Stimulated activated CD8-positive, alpha-beta memory T cell treated with anti-CD3 and anti-CD28 coated beads, Interleukin-15, amount 100 ng/mL, for 4 hours (primary cell): ENCODE measurements around the gene SMG1.
A peak's percentile ranks its signal among the peaks of the same experiment; 100 is the strongest.
"Not testable (repeated sequence)": the region's sequence is repeated elsewhere in the genome, so short reads cannot be mapped to it uniquely, and the experiment has no call there.

ENCODE experiments used
- DNase-seq, 2 donors: peaks; one replicate each; pipeline ENCODE4 v3.0.0-alpha.2; 2020; ENCODE audit warnings: low read depth in 2 of 2

The SMG1 gene

DNA sequence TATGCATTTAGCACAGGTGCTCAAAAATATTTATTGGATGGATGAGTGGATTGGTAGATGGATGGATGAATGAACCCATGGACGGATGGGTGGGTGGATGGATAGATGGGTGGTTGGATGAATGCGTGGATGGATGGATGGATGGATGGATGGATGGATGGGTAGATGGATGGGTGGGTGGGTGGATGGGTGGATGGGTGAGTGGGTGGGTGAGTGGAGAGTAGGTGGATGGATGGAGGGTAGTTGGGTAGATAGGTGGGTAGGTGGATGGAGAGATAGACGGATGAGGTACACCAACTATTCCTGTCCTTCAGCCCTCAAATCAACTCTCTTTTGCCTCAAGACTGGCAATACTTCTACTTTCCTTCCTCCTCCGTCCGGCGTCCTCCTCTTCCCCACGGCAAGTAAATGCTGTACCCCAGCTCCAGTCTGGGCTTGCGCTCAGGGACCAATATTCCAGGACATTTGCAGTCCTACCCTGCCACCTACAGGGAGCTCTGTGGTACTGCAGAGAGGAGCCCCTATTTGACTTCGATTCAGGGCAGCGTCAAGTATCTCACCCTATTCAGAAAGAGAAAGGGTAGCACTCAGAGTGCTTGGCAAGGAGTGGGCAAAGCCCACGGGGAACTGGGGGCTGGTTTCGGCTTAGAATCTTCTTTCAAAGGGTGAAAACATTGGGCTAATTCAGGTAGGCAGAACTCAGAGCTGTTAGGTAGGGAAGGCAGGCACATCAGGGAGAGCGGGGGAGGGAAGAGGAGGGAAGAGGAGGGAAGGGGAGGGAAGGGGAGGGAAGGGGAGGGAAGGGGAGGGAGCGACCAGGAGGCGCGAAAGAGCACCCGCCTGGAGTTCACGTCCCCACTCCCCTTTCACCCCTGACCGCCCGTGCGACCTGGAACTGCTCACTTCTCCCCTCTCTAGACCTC is 166.3 kb downstream of the SMG1 start:
- peak; percentile 12 to 23 for DNase-seq

- not testable (repeated sequence) for DNase-seq
Observed at GRCh38 chr16:18757960-18758660, 168.1 kb downstream of the SMG1 start.

DNA sequence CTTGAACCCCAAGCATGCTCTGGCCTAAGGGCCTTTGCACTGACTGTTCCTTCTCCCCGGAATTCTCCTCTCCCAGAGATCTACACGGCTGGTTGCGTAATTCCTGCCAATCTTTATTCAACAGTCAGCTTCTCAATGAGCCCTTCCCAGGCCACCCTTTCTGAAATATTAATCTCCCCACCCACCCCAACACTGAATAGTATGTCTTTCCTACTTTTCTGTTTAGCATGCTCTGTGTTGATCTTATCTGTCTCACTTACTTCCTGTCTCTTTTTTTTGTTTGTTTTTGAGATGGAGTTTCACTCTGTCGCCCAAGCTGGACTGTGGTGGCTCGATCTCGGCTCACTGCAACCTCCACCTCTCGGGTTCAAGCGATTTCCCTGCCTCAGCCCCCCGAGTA is 169.6 kb downstream of the SMG1 start:
- DNase-seq = not testable (repeated sequence)
